GM21526 (cell line): ENCODE data around the gene ZBP1.

Experiments used
- ATAC-seq: cut with Tn5 transposase; IDR thresholded peaks from one replicate; pipeline ENCODE4 v1.9.1; 2021; ENCODE audit warnings: moderate library complexity; ENCODE audit not compliant: unreplicated experiment, low FRiP score

Gene ZBP1

GRCh38 chr20:57589123-57589727, 31.0 kb downstream of the ZBP1 start:
- ATAC-seq = no peak

- no peak for ATAC-seq
Measured at GRCh38 chr20:57588596-57588995, 31.6 kb downstream of the ZBP1 start.

- no peak for ATAC-seq
Measured at GRCh38 chr20:57587989-57588377, 32.2 kb downstream of the ZBP1 start.

GRCh38 chr20:57587278-57587988, 32.8 kb downstream of the ZBP1 start:
- no peak for ATAC-seq

GRCh38 chr20:57586943-57587277, 33.3 kb downstream of the ZBP1 start:
- no peak for ATAC-seq

GRCh38 chr20:57586370-57586793, 33.8 kb downstream of the ZBP1 start:
- ATAC-seq = no peak

- no peak for ATAC-seq
Measured at GRCh38 chr20:57585466-57586213, 34.6 kb downstream of the ZBP1 start.

GRCh38 chr20:57584768-57585461, 35.3 kb downstream of the ZBP1 start:
- no peak for ATAC-seq

GRCh38 chr20:57583289-57584257, 36.7 kb downstream of the ZBP1 start:
- ATAC-seq = no peak

GRCh38 chr20:57582432-57583288, 37.6 kb downstream of the ZBP1 start:
- ATAC-seq = no peak

- ATAC-seq = no peak
Measured at GRCh38 chr20:57582029-57582378, 38.2 kb downstream of the ZBP1 start.

GRCh38 chr20:57581202-57582028, 38.8 kb downstream of the ZBP1 start:
- no peak for ATAC-seq

GRCh38 chr20:57580478-57581201, 39.6 kb downstream of the ZBP1 start:
- ATAC-seq = no peak

- no peak for ATAC-seq
Measured at GRCh38 chr20:57579898-57580447, 40.3 kb downstream of the ZBP1 start.

- ATAC-seq = no peak
Measured at GRCh38 chr20:57579331-57579897, 40.8 kb downstream of the ZBP1 start.

GRCh38 chr20:57578476-57579165, 41.6 kb downstream of the ZBP1 start:
- ATAC-seq = no peak
